Measurements from ENCODE around the gene SNX11. TPM values are rescaled to one million over a fixed set of nuclear protein-coding genes. Genes with fewer than 3 reads are reported as not detected.

SNX11 gene
- total and polyA plus RNA-seq, 4 donors = 6.4 to 11.4 (median 8.5) TPM

DNA sequence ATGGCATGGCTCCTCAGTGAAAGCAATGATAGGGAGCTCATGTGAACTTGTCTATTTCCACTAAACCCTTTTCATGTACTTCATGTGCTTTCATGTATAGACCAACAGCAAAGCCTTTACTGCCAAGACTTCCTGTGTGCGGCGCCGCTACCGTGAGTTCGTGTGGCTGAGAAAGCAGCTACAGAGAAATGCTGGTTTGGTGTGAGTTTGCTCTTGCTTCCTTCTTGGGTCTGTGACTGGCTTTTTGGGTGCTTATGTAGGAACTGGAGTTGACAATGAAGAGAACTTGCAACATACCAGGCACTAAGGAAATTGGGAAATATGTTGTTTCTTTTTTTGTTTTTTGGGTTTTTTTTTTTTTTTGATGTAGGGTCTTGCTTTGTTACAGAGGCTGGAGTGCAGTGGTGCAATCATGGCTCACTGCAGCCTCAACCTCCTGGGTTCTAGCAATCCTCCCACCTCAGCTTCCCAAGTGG is 5.7 kb downstream of the SNX11 start (continued):
- TF ChIP-seq, protein P1, sequence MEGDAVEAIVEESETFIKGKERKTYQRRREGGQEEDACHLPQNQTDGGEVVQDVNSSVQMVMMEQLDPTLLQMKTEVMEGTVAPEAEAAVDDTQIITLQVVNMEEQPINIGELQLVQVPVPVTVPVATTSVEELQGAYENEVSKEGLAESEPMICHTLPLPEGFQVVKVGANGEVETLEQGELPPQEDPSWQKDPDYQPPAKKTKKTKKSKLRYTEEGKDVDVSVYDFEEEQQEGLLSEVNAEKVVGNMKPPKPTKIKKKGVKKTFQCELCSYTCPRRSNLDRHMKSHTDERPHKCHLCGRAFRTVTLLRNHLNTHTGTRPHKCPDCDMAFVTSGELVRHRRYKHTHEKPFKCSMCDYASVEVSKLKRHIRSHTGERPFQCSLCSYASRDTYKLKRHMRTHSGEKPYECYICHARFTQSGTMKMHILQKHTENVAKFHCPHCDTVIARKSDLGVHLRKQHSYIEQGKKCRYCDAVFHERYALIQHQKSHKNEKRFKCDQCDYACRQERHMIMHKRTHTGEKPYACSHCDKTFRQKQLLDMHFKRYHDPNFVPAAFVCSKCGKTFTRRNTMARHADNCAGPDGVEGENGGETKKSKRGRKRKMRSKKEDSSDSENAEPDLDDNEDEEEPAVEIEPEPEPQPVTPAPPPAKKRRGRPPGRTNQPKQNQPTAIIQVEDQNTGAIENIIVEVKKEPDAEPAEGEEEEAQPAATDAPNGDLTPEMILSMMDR (IDR thresholded peaks at IDR 0.05; ENCODE audit: low read depth, low read length, missing input control) = no peak
- no peak for TF ChIP-seq NR2F2 (IDR thresholded peaks at IDR 0.05)
- no peak for TF ChIP-seq EGR1 (IDR thresholded peaks at IDR 0.05; ENCODE audit: low read depth in 2 of 2)
- TF ChIP-seq, protein P2, sequence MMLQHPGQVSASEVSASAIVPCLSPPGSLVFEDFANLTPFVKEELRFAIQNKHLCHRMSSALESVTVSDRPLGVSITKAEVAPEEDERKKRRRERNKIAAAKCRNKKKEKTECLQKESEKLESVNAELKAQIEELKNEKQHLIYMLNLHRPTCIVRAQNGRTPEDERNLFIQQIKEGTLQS (IDR thresholded peaks at IDR 0.05) = no peak
- no peak for TF ChIP-seq FOXA2 (IDR thresholded peaks at IDR 0.05)

DNA sequence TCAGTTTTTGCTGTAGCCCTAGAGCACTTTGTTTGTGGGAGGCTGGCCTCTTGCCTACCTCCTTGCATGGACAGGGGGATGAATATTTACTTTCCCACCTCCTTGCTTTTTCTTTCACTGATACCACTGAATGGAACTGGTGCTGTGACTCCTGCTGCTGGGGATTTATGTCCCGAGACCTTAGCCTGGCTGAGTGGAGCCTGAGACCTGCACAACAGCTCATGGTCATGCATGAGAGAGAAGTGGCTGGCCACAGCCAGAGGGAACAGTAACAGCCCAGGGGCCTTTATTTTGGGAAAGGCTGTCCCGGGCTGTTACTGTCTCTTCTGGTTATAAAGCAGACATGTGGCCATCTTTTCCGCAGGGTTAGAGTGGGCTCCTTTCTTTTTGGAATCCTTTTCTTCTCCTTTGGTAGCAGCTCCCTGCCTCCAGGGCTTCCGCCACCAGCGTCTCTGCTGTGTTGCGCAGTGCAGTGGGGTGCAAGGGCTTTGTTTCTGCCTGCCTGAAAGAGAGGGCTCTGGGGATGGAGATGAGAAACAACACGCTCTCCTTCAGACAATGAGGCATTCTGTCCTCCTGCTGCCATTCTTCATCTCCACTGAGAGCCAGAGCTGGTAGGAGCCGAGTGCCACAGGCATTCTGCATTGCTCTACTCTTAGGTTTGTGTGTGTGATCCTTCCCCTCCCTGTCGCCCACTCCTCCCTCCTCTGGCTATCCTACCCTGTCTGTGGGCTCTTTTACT is 14.5 kb downstream of the SNX11 start:
- no peak overlapping the region for H3K4me3 ChIP-seq (ENCODE audit: low read depth in 1 of 3, low read length in 3 of 3)
- TF ChIP-seq FOXA1 (IDR thresholded peaks at IDR 0.05) (no peak), EGR1 (IDR thresholded peaks at IDR 0.05; ENCODE audit: low read depth in 2 of 2) (no peak), RAD21 (IDR thresholded peaks at IDR 0.05) (no peak), NR2F2 (IDR thresholded peaks at IDR 0.05) (no peak), JUND (IDR thresholded peaks at IDR 0.05) (no peak), TAF1 (conservative IDR thresholded peaks at IDR 0.05) (no peak), RXRA (IDR thresholded peaks at IDR 0.05) (no peak), HNF4A (conservative IDR thresholded peaks at IDR 0.05) (no peak)
- TF ChIP-seq, protein P3, sequence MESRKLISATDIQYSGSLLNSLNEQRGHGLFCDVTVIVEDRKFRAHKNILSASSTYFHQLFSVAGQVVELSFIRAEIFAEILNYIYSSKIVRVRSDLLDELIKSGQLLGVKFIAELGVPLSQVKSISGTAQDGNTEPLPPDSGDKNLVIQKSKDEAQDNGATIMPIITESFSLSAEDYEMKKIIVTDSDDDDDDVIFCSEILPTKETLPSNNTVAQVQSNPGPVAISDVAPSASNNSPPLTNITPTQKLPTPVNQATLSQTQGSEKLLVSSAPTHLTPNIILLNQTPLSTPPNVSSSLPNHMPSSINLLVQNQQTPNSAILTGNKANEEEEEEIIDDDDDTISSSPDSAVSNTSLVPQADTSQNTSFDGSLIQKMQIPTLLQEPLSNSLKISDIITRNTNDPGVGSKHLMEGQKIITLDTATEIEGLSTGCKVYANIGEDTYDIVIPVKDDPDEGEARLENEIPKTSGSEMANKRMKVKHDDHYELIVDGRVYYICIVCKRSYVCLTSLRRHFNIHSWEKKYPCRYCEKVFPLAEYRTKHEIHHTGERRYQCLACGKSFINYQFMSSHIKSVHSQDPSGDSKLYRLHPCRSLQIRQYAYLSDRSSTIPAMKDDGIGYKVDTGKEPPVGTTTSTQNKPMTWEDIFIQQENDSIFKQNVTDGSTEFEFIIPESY (IDR thresholded peaks at IDR 0.05) = no peak
- TF ChIP-seq, protein P2 (IDR thresholded peaks at IDR 0.05) = no peak
- TF ChIP-seq, protein P4, sequence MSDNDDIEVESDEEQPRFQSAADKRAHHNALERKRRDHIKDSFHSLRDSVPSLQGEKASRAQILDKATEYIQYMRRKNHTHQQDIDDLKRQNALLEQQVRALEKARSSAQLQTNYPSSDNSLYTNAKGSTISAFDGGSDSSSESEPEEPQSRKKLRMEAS (IDR thresholded peaks at IDR 0.05) = no peak
- TF ChIP-seq, protein P1 (IDR thresholded peaks at IDR 0.05; ENCODE audit: low read depth, low read length, missing input control) = no peak
- no peak overlapping the region for H3K27ac ChIP-seq (ENCODE audit: low read depth in 1 of 2, low read length in 2 of 2)
- peaks cover 4 to 48% (median 34%) of the 10 kb centered on the region in 4 donors for H3K36me3 ChIP-seq (ENCODE audit: control insufficient read depth in 4 of 4, insufficient read depth in 3 of 4, low read depth in 1 of 4, low read length in 3 of 4)
- no peak overlapping the region for H3K9ac ChIP-seq (ENCODE audit: low read depth in 1 of 2, low read length in 2 of 2)
- no peak for DNase-seq (ENCODE audit: low spot score)
- H3K27me3 ChIP-seq (ENCODE audit: control insufficient read depth in 4 of 4, insufficient read depth in 4 of 4, low read length in 3 of 4) = no peaks in the 10 kb centered on the region
- no peaks in the 10 kb centered on the region for H3K9me3 ChIP-seq (ENCODE audit: control insufficient read depth in 4 of 4, low read length in 3 of 4)
- 92% methylated on average over 9 of the region's 9 CpGs for WGBS
- no peaks in the 10 kb centered on the region for H3K4me1 ChIP-seq (ENCODE audit: control insufficient read depth in 4 of 4, insufficient read depth in 4 of 4, low read length in 3 of 4)

Measured in liver (tissue), 9 donors.